KBM-7 (cell line): ENCODE data around the gene FIBCD1.

Source experiments
- DNase-seq: peaks from one replicate; pipeline ENCODE4 v3.0.0-alpha.2; 2015
- in situ Hi-C: fragments of 300-500 bp; cut with MboI; formaldehyde crosslinking; loops from 2 replicates; pipeline ENCODE4 v1.14.3; 2020; ENCODE audit warnings: low sequenced_read_pairs, low pct_unique_long_range_greater_than_20kb, mixed read lengths

Gene FIBCD1

DNA sequence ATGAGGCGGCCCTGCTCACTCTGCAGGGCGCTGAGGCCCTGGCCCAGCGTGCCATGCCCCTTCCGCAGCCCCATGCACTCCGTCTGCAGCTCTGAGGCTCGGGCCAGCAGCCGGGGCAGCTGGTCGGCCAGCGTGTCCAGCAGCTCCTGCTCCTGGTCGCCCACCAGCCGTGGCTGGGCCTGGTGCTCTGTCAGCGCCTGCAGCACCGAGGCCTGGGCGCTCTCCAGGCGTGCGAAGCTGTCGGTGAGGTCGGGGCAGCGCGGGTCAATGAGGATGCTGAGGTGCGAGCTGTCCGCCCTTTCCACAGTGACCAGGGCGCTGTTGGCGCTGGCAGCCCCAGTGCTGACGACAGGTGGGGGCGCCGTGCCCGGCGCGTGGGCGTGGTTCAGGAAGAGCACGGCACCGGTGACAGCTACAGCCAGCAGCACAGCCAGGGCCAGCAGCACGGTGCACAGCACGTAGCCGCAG, 9.4 kb downstream of the FIBCD1 start:
- in situ Hi-C loops: no loop called here
- DNase-seq: no peak

DNA sequence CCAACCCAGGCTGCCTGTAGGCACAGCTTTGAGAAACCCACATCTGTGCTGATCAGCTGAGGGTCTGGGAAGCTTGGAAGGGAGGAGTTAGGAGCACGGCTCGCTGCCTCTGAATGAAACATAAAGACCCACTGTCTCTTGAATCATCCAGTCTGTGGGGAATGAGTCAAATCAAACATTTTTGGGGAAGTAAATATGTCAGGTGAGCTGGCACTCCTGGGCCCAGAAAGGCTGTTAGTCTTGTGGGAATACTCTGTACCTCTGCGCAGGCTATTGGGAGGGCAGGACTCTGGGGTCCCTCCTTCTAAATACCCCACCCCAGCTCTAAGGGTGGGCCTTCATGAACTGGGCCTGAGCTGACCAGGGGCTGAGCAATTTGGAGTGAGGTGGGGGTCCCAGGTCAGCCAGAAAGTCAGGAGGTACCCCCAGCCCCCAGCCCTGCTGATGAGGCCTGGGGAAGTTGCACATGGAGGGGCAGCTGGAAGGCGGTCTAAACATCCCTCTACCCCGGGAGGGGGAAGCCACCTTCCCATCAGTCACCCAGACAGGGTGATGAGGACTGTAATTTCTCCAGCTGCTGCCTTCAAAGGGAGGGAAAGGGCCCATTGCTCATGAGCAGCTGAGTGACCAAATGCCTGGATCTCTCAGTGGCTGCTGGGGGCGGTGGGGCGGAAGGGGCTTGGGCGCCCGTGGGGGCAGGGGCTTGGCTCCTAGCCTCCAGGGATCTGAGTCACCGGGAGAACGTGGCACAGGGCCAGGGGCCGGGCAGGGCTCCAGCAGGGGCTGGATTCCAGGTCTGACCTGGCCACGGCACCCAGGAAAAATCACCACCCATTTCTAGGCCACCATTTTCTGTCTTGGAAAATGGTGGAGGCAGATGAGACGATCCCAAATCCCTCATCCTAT, 10.8 kb downstream of the FIBCD1 start:
- in situ Hi-C loops: no loop called here
- DNase-seq: no peak

DNA sequence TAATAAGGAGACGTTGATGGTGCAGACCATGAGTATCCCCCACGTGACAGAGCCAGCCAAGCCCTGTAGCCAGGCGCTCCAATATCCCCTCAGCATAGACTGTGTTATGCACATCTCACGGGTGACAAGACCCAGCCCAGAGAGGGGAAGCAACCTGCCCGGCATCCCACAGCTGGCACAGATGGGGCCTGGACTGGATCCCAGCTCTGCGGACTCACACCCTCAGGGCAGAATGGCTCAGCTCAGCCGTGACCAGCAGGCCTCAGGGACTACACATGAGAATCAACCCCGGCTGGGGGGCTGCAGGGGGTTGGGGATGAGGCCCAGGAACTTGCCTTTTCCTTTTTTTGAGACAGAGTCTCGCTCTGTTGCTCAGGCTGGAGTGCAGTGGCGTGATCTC, 11.7 kb downstream of the FIBCD1 start:
- in situ Hi-C loops: no loop called here
- DNase-seq: no peak

DNA sequence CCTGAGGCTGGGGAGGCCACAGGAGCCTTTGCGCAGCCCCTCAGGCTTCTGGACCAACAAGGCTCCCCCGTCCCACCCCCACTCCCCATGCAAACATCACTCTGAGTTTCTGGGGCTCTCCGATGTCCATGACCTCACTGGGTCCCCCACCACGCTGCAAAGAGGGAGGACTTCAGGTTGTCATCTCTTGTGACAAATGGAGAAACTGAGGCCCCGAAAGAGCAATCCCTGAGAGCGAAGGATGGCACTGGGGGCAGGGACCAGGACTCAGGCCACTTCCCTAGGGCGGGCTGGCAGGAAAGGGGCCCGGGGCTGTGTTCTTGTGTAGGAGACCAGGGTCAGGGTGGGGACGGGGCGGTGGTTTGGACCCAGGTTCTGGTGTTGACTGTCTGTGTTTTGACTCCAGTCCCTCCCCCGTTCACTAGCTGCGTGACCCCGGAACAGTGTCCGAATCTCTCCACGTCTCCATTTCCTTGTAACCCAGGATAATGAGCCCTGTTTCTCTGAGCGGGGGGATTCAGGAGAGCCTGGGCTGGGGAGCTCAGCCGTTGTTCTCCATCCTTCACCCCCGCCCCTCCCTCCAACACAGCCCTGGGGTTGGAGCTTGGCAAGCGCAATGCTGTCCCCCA, 13.9 kb downstream of the FIBCD1 start:
- no peak for DNase-seq
- in situ Hi-C loops: no loop called here

- in situ Hi-C loops: no loop called here
- DNase-seq: no peak
These were observed 14.6 kb downstream of the FIBCD1 start for GRCh38 chr9:130924448-130924788.

DNA sequence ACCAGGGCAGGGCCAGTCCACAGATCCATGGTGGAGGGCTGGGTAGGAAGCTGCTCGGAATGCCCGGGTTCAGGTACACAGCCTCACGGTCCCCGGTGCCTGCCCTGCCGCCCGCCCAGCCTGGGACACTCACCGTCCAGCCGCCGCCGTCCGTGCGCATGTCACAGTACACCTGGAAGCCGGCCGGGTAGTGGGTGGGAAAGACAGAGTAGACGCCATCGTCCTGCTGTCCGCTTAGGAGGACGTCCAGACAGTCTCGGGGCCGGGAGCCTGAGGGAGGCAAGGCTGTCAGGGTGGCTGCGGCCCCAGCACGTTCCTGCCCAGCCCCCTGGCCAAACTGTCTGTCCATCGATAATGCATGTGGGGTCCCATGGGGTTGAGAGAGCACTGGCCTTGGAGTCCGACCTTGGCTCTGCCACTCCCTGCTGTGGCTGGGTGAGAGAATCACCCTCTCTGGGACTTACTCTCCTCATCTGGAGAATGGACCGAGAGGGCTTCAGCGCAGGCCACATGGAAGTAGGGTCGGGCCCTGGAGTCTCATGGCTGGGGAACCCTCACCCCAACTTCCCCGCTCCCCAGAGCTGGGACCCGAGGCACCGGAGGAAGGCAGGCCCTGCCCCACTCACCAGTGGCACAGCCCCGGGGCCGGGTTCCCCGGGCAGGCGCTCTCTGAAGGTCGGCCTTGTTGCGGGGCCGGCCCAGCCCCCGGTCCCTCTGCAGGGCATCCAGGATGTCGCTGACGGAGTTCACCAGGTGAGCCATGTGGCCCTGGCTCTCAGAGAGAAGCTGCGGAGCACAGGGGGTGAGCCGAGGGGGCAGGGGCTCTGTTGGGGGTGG, 15.2 kb downstream of the FIBCD1 start:
- in situ Hi-C loops: no loop called here
- DNase-seq: no peak

- in situ Hi-C loops: no loop called here
These were observed 16.0 kb downstream of the FIBCD1 start for GRCh38 chr9:130922893-130923610.

GRCh38 chr9:130921989-130922892, 16.8 kb downstream of the FIBCD1 start:
- in situ Hi-C loops: no loop called here
- DNase-seq: no peak

More at GRCh38 chr9:130922893-130923610, 16.0 kb downstream of the FIBCD1 start:
- no peak for DNase-seq

DNA sequence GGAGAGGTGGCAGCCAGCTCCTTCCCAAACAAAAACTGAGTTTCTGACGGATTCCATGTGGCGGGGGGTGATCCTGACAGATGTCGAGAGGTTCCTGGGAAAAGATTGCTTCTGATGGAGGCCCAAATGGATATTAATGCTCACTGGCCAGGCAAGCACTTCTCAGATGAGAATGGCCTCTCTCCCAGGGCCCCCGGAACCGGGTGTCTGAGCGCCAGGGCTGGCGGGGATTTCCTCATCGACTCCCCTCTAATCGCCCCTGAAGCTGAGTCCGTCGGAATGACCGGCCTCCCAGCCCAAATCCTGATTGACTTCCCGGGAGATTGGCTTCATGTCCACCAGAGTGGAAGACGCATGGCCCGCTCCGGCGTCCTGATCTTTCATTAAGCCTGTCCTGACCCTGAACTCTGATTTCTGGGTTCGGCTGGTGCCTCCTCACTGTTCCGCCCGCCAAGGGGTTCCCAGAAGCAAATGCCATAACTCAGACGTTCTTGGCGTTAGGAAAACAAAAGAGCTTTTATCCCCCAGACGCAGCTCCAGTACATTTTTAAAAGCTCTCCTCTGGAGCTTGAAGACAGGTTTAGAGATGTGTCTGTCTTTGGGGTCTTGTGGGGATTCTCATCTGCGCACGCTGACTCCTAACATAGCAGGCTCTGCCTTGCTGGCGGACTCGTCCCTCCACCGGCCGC, 17.6 kb downstream of the FIBCD1 start:
- DNase-seq: no peak
- in situ Hi-C loops: no loop called here

GRCh38 chr9:130920762-130921299, 18.2 kb downstream of the FIBCD1 start:
- in situ Hi-C loops: no loop called here
- DNase-seq: no peak

GRCh38 chr9:130920233-130920632, 18.8 kb downstream of the FIBCD1 start:
- DNase-seq: no peak
- in situ Hi-C loops: no loop called here

DNA sequence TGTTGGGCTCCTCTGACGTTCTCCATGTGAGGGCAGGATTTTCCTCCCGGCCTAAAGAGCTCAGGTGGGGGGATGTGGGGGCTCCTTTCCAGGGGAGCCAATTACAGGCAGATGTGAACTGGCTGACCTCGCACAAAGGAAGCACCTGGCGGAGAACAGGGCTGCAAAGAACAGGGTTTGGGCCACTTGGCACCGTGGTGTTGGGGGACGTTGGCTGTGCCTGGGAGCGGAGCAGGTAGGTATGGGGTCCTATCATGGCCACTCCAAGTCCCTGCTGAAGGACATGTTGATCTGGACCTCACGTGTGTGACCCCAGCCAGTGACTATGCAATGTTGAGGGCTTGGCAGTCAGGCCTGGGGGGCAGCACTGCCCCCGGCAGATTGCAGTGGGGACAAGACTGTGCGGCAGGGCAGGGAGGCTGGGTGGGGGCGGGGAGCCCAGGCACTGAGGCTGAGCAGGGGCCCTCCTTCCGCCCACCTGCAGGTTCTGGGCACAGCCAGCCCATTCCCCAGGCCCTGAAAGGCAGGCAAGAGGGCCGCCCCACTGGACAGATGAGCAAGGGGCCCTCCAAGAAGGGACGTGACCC, 19.4 kb downstream of the FIBCD1 start:
- no peak for DNase-seq
- in situ Hi-C loops: no loop called here

- no peak for DNase-seq
These were observed 20.1 kb downstream of the FIBCD1 start for GRCh38 chr9:130918826-130919558.

GRCh38 chr9:130918101-130918825, 20.8 kb downstream of the FIBCD1 start:
- in situ Hi-C loops: no loop called here

More at GRCh38 chr9:130918826-130919558, 20.1 kb downstream of the FIBCD1 start:
- in situ Hi-C loops: no loop called here

GRCh38 chr9:130917168-130917960, 21.7 kb downstream of the FIBCD1 start:
- DNase-seq: no peak
- in situ Hi-C loops: no loop called here

More at GRCh38 chr9:130918101-130918825, 20.8 kb downstream of the FIBCD1 start:
- no peak for DNase-seq
